ENCODE results near the gene RNF126. TPM values are rescaled to one million over a fixed set of nuclear protein-coding genes. Genes with fewer than 3 reads are reported as not detected.
A peak's percentile ranks its signal among the peaks of the same experiment; 100 is the strongest.

RNF126 gene
- total RNA-seq, 1 donor from 2014 or later, result 32.9 TPM

- H3K27me3 ChIP-seq, result no peaks in the 10 kb centered on the region
- H3K4me3 ChIP-seq, result no peak overlapping the region
- H3K27ac ChIP-seq, result no peak overlapping the region
- H3K9me3 ChIP-seq, result no peaks in the 10 kb centered on the region
- TF ChIP-seq, protein P1, sequence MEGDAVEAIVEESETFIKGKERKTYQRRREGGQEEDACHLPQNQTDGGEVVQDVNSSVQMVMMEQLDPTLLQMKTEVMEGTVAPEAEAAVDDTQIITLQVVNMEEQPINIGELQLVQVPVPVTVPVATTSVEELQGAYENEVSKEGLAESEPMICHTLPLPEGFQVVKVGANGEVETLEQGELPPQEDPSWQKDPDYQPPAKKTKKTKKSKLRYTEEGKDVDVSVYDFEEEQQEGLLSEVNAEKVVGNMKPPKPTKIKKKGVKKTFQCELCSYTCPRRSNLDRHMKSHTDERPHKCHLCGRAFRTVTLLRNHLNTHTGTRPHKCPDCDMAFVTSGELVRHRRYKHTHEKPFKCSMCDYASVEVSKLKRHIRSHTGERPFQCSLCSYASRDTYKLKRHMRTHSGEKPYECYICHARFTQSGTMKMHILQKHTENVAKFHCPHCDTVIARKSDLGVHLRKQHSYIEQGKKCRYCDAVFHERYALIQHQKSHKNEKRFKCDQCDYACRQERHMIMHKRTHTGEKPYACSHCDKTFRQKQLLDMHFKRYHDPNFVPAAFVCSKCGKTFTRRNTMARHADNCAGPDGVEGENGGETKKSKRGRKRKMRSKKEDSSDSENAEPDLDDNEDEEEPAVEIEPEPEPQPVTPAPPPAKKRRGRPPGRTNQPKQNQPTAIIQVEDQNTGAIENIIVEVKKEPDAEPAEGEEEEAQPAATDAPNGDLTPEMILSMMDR (IDR thresholded peaks at IDR 0.05), result no peak
- intact Hi-C loops (cut with DNase I), result no loop called here
- ATAC-seq (no peak), DNase-seq (no peak)
- H3K4me1 ChIP-seq, result peaks cover 10% of the 10 kb centered on the region
- H3K36me3 ChIP-seq, result peaks cover 2% of the 10 kb centered on the region
Measured at GRCh38 chr19:640606-641189, 22.3 kb downstream of the RNF126 start.

DNA sequence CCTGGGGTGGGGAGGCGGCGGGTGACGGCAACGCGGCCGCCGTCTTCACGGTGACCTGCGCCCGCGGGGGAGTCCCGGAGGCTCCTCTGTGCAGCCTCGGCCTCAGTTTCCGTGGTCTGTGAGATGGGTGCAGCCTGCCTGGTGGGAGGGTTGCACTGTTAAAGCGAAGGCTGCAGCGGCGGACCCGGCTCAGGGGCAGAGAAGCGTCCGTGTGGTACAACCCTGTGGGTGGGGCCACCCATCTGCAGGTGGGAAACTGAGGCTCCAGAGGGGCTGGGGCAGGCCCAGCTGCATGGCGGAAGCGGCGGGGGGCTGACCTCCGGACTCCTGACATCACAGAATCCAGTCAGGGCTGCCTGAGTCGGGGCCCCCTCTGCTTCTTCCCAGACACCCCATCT is 22.9 kb downstream of the RNF126 start:
- ATAC-seq (no peak), DNase-seq (no peak)
- Histone ChIP-seq H3K4me1 (peaks cover 10% of the 10 kb centered on the region), H3K36me3 (no peaks in the 10 kb centered on the region), H3K9me3 (no peaks in the 10 kb centered on the region), H3K27me3 (no peaks in the 10 kb centered on the region), H3K4me3 (peak overlapping the region; percentile 44), H3K27ac (no peak overlapping the region)
- TF ChIP-seq, protein P1 (IDR thresholded peaks at IDR 0.05), result no peak
- intact Hi-C loops (cut with DNase I), result no loop called here

GRCh38 chr19:639253-640160 is 23.5 kb downstream of the RNF126 start, which contains the start of gene FGF22:
TSS of gene FGF22 (plus strand) at chr19:639879. CDS start at chr19:639926, 47 bp downstream.
- intact Hi-C loops (cut with DNase I), result no loop called here
- no peaks in the 10 kb centered on the region for H3K36me3 ChIP-seq
- H3K4me3 ChIP-seq, result peak within 1 kb of the TSS; percentile 52
- H3K4me1 ChIP-seq, result peaks cover 11% of the 10 kb centered on the region
- ATAC-seq, result peak; percentile 95
- no peaks in the 10 kb centered on the region for H3K9me3 ChIP-seq
- H3K27me3 ChIP-seq, result no peaks in the 10 kb centered on the region
- TF ChIP-seq, protein P1 (IDR thresholded peaks at IDR 0.05), result no peak
- DNase-seq, result peak; percentile 96
- H3K27ac ChIP-seq, result no peak within 1 kb of the TSS

- TF ChIP-seq, protein P1 (IDR thresholded peaks at IDR 0.05), result no peak
- H3K36me3 ChIP-seq, result no peaks in the 10 kb centered on the region
- DNase-seq, result no peak
- no peak for ATAC-seq
- peak overlapping the region; percentile 52 for H3K4me3 ChIP-seq
- peaks cover 17% of the 10 kb centered on the region for H3K4me1 ChIP-seq
- intact Hi-C loops (cut with DNase I), result no loop called here
- H3K27me3 ChIP-seq, result no peaks in the 10 kb centered on the region
- no peak overlapping the region for H3K27ac ChIP-seq
- no peaks in the 10 kb centered on the region for H3K9me3 ChIP-seq
Measured at GRCh38 chr19:638906-639252, 24.1 kb downstream of the RNF126 start.

DNA sequence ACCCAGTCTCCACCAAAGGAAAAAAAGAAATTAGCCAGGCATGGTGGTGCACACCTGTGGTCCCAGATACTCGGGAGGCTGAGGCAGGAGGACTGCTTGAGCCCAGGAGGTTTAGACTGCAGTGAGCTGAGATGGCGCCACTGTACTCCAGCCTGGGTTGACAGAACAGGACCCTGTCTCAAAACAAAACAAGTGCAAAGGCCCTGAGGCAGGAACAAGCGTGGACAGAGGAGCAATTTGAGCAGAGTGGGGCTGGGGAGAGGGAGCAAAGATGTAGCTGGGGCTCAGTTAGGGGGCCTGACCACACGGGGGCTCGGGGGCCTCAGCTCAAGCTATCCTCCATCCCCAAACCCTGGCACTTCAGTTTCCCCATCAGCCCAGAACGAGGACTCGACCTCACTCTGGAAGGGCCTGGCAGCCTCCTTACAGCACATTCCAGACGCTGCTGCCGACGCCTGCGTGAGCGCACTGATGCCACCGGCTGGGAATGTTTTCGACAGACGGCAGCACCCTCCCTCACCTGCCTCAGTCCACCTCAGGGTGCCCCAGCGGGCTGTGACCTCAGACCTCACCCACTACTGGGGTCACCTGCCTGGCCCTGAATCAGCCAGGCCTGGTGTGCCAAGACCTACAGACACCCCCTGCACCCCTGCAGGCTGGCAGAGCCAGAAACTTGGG is 27.9 kb downstream of the RNF126 start:
- TF ChIP-seq, protein P1 (IDR thresholded peaks at IDR 0.05), result no peak
- Histone ChIP-seq H3K4me3 (no peak overlapping the region), H3K27me3 (no peaks in the 10 kb centered on the region), H3K4me1 (peaks cover 32% of the 10 kb centered on the region), H3K27ac (no peak overlapping the region), H3K9me3 (no peaks in the 10 kb centered on the region), H3K36me3 (no peaks in the 10 kb centered on the region)
- intact Hi-C loops (cut with DNase I), result no loop called here
- ATAC-seq (no peak), DNase-seq (no peak)
